Peyer's patch (tissue), 4 donors: ENCODE results near the gene COQ9. TPM values are rescaled to one million over a fixed set of nuclear protein-coding genes. Genes with fewer than 3 reads are reported as not detected.
"Not testable (repeated sequence)": the region's sequence is repeated elsewhere in the genome, so short reads cannot be mapped to it uniquely, and the experiment has no call there.

Source experiments
- DNase-seq, 3 donors: peaks; one replicate each; pipeline ENCODE4 v3.0.0-alpha.2; 2017 to 2019
- H3K27ac ChIP-seq, 4 donors: fragments of 200-600 bp; sonication (generic); one replicate each; pipeline ENCODE4 v1.5.1; 2016 to 2019
- H3K27me3 ChIP-seq, 2 donors: fragments of 200-600 bp; sonication (generic); one replicate each; pipeline ENCODE4 v1.5.1; 2019
- H3K36me3 ChIP-seq, 3 donors: fragments of 200-600 bp; sonication (generic); one replicate each; pipeline ENCODE4 v1.5.1; 2016 to 2019
- H3K4me1 ChIP-seq, 4 donors: fragments of 200-600 bp; sonication (generic); one replicate each; pipeline ENCODE4 v1.5.1; 2016 to 2019
- H3K4me3 ChIP-seq, 4 donors: fragments of 200-600 bp; sonication (generic); 1 replicate in 3 of 4; 2 replicates in 1 of 4; pipeline ENCODE4 v1.5.1; 2016 to 2019; ENCODE audit warnings: mild to moderate bottlenecking in 1 of 4
- H3K9me3 ChIP-seq, 4 donors: fragments of 200-600 bp; sonication (generic); one replicate each; pipeline ENCODE4 v1.5.1; 2016 to 2019; ENCODE audit warnings: mild to moderate bottlenecking in 1 of 4
- POLR2A ChIP-seq, 2 donors: fragments of 450-650 bp; IDR thresholded peaks; one replicate each; pipeline ENCODE4 v1.5.1; 2017; ENCODE audit warnings: antibody characterized with exemption in 2 of 2, mild to moderate bottlenecking in 2 of 2, moderate library complexity in 2 of 2
- total RNA-seq, 4 donors: library from RNA; depleted of rRNA; stranded (reverse); fragments of >200 nt; gene quantifications; one replicate each; pipeline ENCODE4 v1.1.0, GENCODE V29; 2016
- TF ChIP-seq, protein P1 (sequence below), 6 experiments: fragments of 450-650 bp in 4 of 6; fragments of 200-600 bp in 2 of 6; sonication (generic) in 1 of 6; IDR thresholded peaks; one replicate each; pipeline ENCODE4 v1.5.1; 2017 to 2019; ENCODE audit warnings: antibody characterized with exemption in 6 of 6, mild to moderate bottlenecking in 3 of 6, moderate library complexity in 1 of 6

COQ9 gene, protein sequence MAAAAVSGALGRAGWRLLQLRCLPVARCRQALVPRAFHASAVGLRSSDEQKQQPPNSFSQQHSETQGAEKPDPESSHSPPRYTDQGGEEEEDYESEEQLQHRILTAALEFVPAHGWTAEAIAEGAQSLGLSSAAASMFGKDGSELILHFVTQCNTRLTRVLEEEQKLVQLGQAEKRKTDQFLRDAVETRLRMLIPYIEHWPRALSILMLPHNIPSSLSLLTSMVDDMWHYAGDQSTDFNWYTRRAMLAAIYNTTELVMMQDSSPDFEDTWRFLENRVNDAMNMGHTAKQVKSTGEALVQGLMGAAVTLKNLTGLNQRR
- 100 to 1,000 TPM in 3 of 4 donors, 10 to 100 TPM in 1; 87.5 to 154 (median 122) TPM for total RNA-seq

DNA sequence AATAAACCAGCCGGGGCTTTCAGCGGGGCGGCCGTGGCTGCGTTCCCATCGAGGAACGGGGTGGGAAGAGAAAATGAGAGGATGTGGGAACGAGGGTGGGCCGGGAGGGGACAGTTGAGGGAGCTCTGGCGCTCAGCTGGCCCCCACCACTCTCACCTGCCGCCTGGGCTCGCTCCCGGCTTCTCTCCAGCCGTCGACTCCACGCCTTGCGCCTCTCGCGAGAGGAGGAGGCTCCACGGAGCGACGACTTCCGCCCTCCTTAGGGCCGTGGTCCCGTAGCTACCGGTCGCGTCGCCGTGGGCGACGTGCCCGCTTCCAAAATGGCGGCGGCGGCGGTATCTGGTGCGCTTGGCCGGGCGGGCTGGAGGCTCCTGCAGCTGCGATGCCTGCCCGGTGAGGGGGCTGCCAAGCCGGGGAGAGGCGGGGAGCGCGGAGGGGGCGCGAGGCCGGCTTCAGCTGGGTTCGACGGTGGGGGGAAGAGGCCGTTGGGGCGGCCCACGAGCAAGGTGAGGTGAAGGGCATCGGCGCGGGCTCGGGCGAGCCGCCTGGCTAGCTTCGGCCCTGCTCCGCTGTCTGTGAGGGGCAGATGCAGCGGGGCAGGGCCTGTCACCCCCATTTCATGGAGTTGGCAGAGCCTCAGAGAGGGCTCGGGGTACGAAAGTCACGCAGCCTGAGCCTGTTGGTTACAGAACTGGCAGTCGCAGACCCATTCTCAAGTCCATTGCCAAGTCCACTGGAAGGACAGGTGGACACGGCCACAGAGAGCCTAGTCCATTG is at the start of gene COQ9, which contains the start of gene CIAPIN1:
Gene COQ9, plus strand, starts transcription at position 294 of the 777 bp plus-strand sequence. Its CDS starts 27 bp downstream, at position 321.
Gene CIAPIN1, minus strand, starts transcription at position 200 of the 777 bp plus-strand sequence. CDS start 6,457 bp downstream, outside the sequence.
- Histone ChIP-seq H3K27me3 (no peaks in the 10 kb centered on the region), H3K9me3 (no peaks in the 10 kb centered on the region), H3K4me1 (peaks cover 0 to 25% (median 6%) of the 10 kb centered on the region in 4 donors), H3K27ac (peak within 1 kb of the TSS; percentile 75 to 88 (median 84)), H3K36me3 (peaks cover 0 to 18% (median 0%) of the 10 kb centered on the region in 3 donors), H3K4me3 (peak within 1 kb of the TSS; percentile 60 to 93 (median 82))
- DNase-seq = peak; percentile 93 to 98 (median 95)
- TF ChIP-seq, protein P1, sequence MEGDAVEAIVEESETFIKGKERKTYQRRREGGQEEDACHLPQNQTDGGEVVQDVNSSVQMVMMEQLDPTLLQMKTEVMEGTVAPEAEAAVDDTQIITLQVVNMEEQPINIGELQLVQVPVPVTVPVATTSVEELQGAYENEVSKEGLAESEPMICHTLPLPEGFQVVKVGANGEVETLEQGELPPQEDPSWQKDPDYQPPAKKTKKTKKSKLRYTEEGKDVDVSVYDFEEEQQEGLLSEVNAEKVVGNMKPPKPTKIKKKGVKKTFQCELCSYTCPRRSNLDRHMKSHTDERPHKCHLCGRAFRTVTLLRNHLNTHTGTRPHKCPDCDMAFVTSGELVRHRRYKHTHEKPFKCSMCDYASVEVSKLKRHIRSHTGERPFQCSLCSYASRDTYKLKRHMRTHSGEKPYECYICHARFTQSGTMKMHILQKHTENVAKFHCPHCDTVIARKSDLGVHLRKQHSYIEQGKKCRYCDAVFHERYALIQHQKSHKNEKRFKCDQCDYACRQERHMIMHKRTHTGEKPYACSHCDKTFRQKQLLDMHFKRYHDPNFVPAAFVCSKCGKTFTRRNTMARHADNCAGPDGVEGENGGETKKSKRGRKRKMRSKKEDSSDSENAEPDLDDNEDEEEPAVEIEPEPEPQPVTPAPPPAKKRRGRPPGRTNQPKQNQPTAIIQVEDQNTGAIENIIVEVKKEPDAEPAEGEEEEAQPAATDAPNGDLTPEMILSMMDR (IDR thresholded peaks at IDR 0.05) = no peak
- peak; percentile 88 to 91 for TF ChIP-seq POLR2A (IDR thresholded peaks at IDR 0.05)

DNA sequence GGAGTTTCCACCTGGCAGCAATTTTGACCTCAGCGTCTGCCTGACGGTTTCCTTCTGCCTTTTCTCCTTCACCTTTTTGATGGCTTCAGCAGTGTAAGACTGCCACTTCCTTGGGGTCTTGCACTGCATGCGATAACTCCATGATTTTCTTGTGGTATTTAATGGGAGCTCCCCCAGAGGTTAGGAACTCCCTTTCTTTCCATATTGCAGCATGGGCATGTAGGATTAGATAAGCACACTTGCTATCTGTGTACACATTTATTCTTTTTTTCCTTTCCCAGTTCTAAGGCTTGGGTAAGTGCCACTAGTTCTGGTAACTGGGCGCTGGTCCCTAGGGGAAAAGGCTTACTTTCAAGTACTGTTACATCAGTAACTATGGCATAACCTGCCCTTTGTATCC is 49.8 kb upstream of the COQ9 start:
- DNase-seq, H3K9me3 ChIP-seq, H3K4me1 ChIP-seq, H3K27ac ChIP-seq, H3K36me3 ChIP-seq, H3K4me3 ChIP-seq, H3K27me3 ChIP-seq: not testable (repeated sequence)

DNA sequence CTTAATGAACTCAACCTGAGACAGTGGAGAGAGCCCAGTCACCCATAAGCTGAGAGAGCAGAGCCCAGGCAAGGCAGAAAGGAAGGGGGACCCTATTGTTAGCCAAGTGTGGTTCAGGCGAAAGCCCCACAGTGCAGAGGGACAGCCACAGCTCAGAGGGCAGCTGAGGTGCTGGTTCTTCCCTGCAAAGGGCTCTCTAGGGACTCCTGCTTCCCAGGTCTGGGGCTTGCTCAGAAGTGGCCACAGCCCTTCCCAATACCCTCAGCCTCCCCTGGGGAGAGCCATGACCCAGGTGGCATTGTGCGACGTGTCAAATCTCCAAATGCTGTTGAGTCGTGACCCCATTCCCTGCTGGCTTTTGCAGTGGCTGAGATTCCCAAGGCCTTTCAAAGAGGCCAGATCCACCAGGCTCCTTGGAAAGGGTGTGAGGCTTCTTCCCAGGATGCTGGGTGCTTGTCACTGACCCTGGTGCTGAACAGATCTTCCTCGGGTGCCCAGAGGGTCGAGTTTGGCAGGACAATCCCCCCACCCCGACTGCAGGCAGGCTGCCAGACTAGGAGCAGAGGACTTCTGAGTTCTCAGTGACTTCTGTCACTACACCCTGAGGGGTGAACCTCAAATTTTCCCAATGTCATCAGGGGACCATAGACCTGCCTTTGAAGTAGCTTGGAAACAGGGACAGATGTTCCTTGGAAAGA is 45.2 kb upstream of the COQ9 start:
- Histone ChIP-seq H3K36me3 (no peaks in the 10 kb centered on the region), H3K27me3 (no peaks in the 10 kb centered on the region), H3K4me1 (no peaks in the 10 kb centered on the region), H3K9me3 (no peaks in the 10 kb centered on the region), H3K27ac (no peak overlapping the region), H3K4me3 (no peak overlapping the region)
- DNase-seq = no peak
- TF ChIP-seq, protein P1 (IDR thresholded peaks at IDR 0.05) = no peak
- no peak for TF ChIP-seq POLR2A (IDR thresholded peaks at IDR 0.05)

DNA sequence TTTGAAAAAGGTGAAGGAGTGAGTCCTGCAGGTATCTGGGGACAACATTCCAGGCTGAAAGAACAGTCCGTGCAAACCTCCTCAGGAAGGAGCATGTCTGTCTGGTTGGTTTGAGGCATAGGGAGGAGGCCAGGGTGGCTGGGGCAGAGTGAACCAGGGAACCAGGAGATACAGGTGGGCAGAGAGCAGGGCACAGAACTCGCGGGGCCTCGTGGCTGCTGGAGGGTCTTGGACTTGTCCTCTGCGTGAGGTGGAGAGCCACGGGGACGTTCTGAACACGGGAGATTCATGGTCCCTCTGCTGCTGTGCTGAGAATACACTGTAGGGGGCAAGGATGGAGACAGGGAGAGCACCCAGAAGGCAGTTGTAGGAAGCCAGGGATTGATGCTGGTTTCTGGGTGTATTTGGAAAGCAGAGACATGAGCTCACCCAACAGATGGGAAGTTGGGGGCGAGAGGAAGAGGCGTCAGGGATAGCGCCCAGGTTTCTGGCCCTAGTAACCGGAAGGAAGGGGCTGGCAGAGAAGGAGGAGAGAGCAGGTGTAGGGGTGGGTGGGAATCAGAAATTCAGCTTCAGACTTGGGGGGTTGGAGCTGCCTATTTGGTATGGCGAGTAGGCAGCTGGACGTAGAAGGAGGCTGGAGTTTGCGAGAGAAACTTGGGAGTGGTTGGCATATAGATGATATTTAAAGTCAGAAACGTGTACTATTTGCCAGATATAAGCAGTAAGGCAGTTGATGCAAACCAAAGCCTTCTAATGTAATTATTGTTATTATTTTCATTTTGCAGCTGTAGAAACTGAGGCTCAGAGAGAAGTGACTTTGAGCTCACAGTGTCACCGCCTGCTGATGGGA is 43.1 kb upstream of the COQ9 start, which contains the start of gene CCL17:
Gene CCL17, plus strand, starts transcription at position 803 of the 853 bp plus-strand sequence. CDS start 9,166 bp downstream, outside the sequence.
- no peaks in the 10 kb centered on the region for H3K4me1 ChIP-seq
- no peaks in the 10 kb centered on the region for H3K36me3 ChIP-seq
- H3K27ac ChIP-seq = no peak within 1 kb of the TSS
- H3K9me3 ChIP-seq = no peaks in the 10 kb centered on the region
- DNase-seq = no peak
- TF ChIP-seq POLR2A (IDR thresholded peaks at IDR 0.05) = no peak
- TF ChIP-seq, protein P1 (IDR thresholded peaks at IDR 0.05) = no peak
- H3K27me3 ChIP-seq = no peaks in the 10 kb centered on the region
- no peak within 1 kb of the TSS for H3K4me3 ChIP-seq

DNA sequence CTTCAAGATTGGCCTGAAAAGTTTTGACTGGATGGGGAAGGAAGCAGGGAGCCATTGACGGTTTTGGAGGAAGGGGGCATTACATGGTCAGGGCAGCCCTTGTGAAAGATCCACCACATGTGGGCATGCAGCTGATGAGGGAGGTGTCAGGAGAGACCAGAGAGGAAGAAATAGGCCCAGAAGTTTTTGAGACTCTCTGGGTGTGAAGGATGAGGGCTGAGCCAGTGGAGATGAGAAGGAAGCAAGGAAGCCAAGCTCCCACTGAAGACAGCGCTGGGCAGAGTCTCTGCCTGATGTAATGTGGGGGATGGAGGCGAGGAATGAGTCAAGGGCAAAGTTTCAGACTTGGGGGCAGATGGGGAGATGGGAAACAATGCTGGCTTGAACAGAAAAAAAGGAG is 42.2 kb upstream of the COQ9 start:
- Histone ChIP-seq H3K27ac (no peak overlapping the region), H3K27me3 (no peaks in the 10 kb centered on the region), H3K4me1 (no peaks in the 10 kb centered on the region), H3K36me3 (no peaks in the 10 kb centered on the region), H3K9me3 (no peaks in the 10 kb centered on the region), H3K4me3 (no peak overlapping the region)
- DNase-seq = no peak
- no peak for TF ChIP-seq POLR2A (IDR thresholded peaks at IDR 0.05)
- TF ChIP-seq, protein P1 (IDR thresholded peaks at IDR 0.05) = no peak
